Panc1 (cell line): ENCODE results near the gene SCARF2. TPM values are rescaled to one million over a fixed set of nuclear protein-coding genes. Genes with fewer than 3 reads are reported as not detected.

Source experiments
- ATAC-seq: fragments of 200-7000 bp; cut with Tn5 transposase; 2 replicates; pipeline ENCODE4 v1.9.1; 2020; ENCODE audit warnings: mild to moderate bottlenecking, moderate library complexity
- BruUV-seq: library from RNA; stranded (reverse); fragments of 400-500 nt; replicated peaks from 2 replicates; lab custom pipeline; 2021; lab: Mats Ljungman, UMichigan
- CTCF ChIA-PET: fragments of 300-600 bp; sonication (Branson Sonifier 250); formaldehyde crosslinking; loops from one replicate; lab custom pipeline; 2022; ENCODE audit warnings: antibody characterized with exemption; lab: Charles Lee
- POLR2A ChIA-PET: fragments of 300-600 bp; sonication (Branson Sonifier 250); formaldehyde crosslinking; loops from one replicate; lab custom pipeline; 2022; ENCODE audit warnings: antibody characterized with exemption; lab: Charles Lee
- DNase-seq: peaks from one replicate; pipeline ENCODE4 v3.0.0-alpha.2; 2010; ENCODE audit warnings: low read depth, low spot score
- H3K27ac ChIP-seq: 2 replicates; pipeline ENCODE4 v1.5.1; 2011; ENCODE audit warnings: mild to moderate bottlenecking, low read length, inconsistent platforms
- H3K27me3 ChIP-seq: fragments of 200-500 bp; sonication (Bioruptor generic); 2 replicates; pipeline ENCODE4 v1.6.0; 2014; ENCODE audit warnings: low read length, inconsistent platforms; ENCODE audit not compliant: control insufficient read depth, insufficient read depth
- H3K36me3 ChIP-seq: fragments of 200-500 bp; sonication (Bioruptor generic); 2 replicates; pipeline ENCODE4 v1.5.1; 2014; ENCODE audit warnings: inconsistent platforms, mild to moderate bottlenecking, low read length, moderate library complexity; ENCODE audit not compliant: control insufficient read depth, insufficient read depth
- H3K4me1 ChIP-seq: 2 replicates; pipeline ENCODE4 v1.5.1; 2011; ENCODE audit warnings: inconsistent platforms, mild to moderate bottlenecking, low read length, moderate library complexity; ENCODE audit not compliant: control insufficient read depth, insufficient read depth
- H3K4me3 ChIP-seq, 2 experiments: 2 replicates each; pipeline ENCODE4 v1.5.1; 2011 to 2012; ENCODE audit warnings: low read depth in 2 of 2, low read length in 2 of 2, mild to moderate bottlenecking in 2 of 2, inconsistent platforms in 1 of 2, moderate library complexity in 1 of 2
- H3K9me3 ChIP-seq: fragments of 200-500 bp; sonication (Bioruptor generic); 2 replicates; pipeline ENCODE4 v1.5.1; 2014; ENCODE audit warnings: low read depth, mild to moderate bottlenecking, inconsistent platforms, low read length, moderate library complexity; ENCODE audit not compliant: control insufficient read depth, insufficient read depth
- POLR2AphosphoS5 ChIP-seq: IDR thresholded peaks from 2 replicates; pipeline ENCODE4 v1.6.1; 2012; ENCODE audit warnings: mild to moderate bottlenecking, low read depth, low read length, moderate library complexity
- SIN3A ChIP-seq: IDR thresholded peaks from 2 replicates; pipeline ENCODE4 v1.6.1; 2012; ENCODE audit warnings: low read depth, mild to moderate bottlenecking, low read length, moderate library complexity, borderline replicate concordance; ENCODE audit not compliant: insufficient read depth
- TCF7L2 ChIP-seq: IDR thresholded peaks from 2 replicates; pipeline ENCODE4 v1.6.1; 2011; ENCODE audit warnings: mild to moderate bottlenecking, low read depth, low read length, inconsistent platforms
- in situ Hi-C: cut with HindIII; loops from 2 replicates; pipeline ENCODE4 v1.10.0; 2016; ENCODE audit warnings: low sequenced_read_pairs, low pct_unique_long_range_greater_than_20kb
- intact Hi-C: fragments of 100-400 bp; cut with micrococcal nuclease; formaldehyde crosslinking; loops from one replicate; pipeline ENCODE4 v1.10.0; 2022; ENCODE audit not compliant: unreplicated experiment
- total RNA-seq: library from RNA; stranded (reverse); gene quantifications from one replicate; pipeline ENCODE4 v1.2.1, GENCODE V29; 2021; ENCODE audit not compliant: unreplicated experiment
- TF ChIP-seq, protein P1 (sequence below): fragments of 450-650 bp; IDR thresholded peaks from 2 replicates; pipeline ENCODE4 v1.5.1; 2017; ENCODE audit warnings: mild to moderate bottlenecking
- TF ChIP-seq, protein P2 (sequence below), 2 experiments: IDR thresholded peaks; 2 replicates each; pipeline ENCODE4 v1.6.1; 2011 to 2012; ENCODE audit warnings: low read depth in 2 of 2, control low read depth in 1 of 2, low read length in 1 of 2, mild to moderate bottlenecking in 1 of 2, moderate library complexity in 1 of 2; ENCODE audit not compliant: insufficient read depth in 1 of 2

The SCARF2 gene
- total RNA-seq, 1 experiment from 2014 or later = 3.2 TPM

- CTCF ChIA-PET = no interaction called here
- BruUV-seq = no TSS peak
These were observed 37.5 kb upstream of the SCARF2 start for GRCh38 chr22:20475115-20475436.

DNA sequence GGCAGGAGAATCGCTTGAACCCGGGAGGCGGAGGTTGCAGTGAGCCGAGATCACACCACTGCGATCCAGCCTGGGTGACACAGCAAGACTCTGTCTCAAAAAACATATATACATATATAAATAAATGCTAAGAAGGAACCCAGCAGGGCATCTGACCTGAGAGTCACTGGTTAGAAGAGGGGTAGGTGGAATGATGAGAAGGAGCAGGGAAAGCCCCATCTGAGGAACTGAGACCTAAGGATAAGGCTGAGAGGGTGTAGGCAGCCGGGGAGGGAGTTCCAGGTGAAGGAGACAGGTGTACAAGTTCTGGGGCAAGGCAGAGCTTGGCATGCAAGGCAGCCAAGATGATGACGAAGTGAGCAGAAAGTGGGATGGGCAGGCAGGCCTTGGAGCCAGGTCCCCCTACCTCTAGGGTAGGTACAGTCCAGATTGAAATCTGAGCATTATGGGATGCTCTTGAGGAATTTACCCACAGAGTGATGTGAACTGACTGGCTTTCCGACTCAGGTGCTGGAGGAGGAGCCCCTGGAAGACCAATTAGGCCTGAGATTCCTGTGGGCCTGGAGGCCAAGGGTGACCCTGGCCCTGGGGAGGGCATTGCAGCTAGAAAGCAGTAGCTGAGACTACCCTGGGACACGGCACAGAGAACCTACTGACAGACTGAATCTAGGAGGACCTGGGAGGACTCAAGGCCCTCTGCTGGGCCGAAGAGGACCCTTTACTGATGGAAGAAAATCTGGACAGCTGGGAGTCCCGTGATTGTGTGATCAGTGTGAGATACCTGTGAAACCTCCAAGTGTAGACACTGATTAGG is 35.2 kb upstream of the SCARF2 start:
- no peaks in the 10 kb centered on the region for H3K36me3 ChIP-seq
- no peaks in the 10 kb centered on the region for H3K4me1 ChIP-seq
- CTCF ChIA-PET = no interaction called here
- POLR2A ChIA-PET = no interaction called here
- in situ Hi-C loops = no loop called here
- intact Hi-C loops = no loop called here
- no peaks in the 10 kb centered on the region for H3K27me3 ChIP-seq
- TF ChIP-seq, protein P1, sequence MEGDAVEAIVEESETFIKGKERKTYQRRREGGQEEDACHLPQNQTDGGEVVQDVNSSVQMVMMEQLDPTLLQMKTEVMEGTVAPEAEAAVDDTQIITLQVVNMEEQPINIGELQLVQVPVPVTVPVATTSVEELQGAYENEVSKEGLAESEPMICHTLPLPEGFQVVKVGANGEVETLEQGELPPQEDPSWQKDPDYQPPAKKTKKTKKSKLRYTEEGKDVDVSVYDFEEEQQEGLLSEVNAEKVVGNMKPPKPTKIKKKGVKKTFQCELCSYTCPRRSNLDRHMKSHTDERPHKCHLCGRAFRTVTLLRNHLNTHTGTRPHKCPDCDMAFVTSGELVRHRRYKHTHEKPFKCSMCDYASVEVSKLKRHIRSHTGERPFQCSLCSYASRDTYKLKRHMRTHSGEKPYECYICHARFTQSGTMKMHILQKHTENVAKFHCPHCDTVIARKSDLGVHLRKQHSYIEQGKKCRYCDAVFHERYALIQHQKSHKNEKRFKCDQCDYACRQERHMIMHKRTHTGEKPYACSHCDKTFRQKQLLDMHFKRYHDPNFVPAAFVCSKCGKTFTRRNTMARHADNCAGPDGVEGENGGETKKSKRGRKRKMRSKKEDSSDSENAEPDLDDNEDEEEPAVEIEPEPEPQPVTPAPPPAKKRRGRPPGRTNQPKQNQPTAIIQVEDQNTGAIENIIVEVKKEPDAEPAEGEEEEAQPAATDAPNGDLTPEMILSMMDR = no peak
- TF ChIP-seq POLR2AphosphoS5 (no peak), SIN3A (no peak), TCF7L2 (no peak)
- TF ChIP-seq, protein P2, sequence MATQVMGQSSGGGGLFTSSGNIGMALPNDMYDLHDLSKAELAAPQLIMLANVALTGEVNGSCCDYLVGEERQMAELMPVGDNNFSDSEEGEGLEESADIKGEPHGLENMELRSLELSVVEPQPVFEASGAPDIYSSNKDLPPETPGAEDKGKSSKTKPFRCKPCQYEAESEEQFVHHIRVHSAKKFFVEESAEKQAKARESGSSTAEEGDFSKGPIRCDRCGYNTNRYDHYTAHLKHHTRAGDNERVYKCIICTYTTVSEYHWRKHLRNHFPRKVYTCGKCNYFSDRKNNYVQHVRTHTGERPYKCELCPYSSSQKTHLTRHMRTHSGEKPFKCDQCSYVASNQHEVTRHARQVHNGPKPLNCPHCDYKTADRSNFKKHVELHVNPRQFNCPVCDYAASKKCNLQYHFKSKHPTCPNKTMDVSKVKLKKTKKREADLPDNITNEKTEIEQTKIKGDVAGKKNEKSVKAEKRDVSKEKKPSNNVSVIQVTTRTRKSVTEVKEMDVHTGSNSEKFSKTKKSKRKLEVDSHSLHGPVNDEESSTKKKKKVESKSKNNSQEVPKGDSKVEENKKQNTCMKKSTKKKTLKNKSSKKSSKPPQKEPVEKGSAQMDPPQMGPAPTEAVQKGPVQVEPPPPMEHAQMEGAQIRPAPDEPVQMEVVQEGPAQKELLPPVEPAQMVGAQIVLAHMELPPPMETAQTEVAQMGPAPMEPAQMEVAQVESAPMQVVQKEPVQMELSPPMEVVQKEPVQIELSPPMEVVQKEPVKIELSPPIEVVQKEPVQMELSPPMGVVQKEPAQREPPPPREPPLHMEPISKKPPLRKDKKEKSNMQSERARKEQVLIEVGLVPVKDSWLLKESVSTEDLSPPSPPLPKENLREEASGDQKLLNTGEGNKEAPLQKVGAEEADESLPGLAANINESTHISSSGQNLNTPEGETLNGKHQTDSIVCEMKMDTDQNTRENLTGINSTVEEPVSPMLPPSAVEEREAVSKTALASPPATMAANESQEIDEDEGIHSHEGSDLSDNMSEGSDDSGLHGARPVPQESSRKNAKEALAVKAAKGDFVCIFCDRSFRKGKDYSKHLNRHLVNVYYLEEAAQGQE (IDR thresholded peaks at IDR 0.05; ENCODE audit: insufficient read depth in 1 of 2, low read depth in 2 of 2, low read length in 1 of 2) = no peak
- no peak overlapping the region for H3K27ac ChIP-seq
- DNase-seq (no peak), ATAC-seq (no peak)
- H3K9me3 ChIP-seq = no peaks in the 10 kb centered on the region
- BruUV-seq = no TSS peak
- no peak overlapping the region for H3K4me3 ChIP-seq

More at GRCh38 chr22:20475115-20475436, 37.5 kb upstream of the SCARF2 start:
- H3K27me3 ChIP-seq = no peaks in the 10 kb centered on the region
- intact Hi-C loops = no loop called here
- no peak for ATAC-seq
- DNase-seq = no peak
- no peaks in the 10 kb centered on the region for H3K4me1 ChIP-seq
- POLR2A ChIA-PET = no interaction called here
- in situ Hi-C loops = no loop called here
- TF ChIP-seq TCF7L2 (no peak), POLR2AphosphoS5 (no peak), SIN3A (no peak)
- TF ChIP-seq, protein P1 = no peak
- TF ChIP-seq, protein P2 (IDR thresholded peaks at IDR 0.05; ENCODE audit: insufficient read depth in 1 of 2, low read depth in 2 of 2, low read length in 1 of 2) = no peak
- no peak overlapping the region for H3K27ac ChIP-seq
- H3K9me3 ChIP-seq = no peaks in the 10 kb centered on the region
- no peak overlapping the region for H3K4me3 ChIP-seq
- no peaks in the 10 kb centered on the region for H3K36me3 ChIP-seq
